HepG2 (cell line): ENCODE results near the gene SNAP47. TPM values are rescaled to one million over a fixed set of nuclear protein-coding genes. Genes with fewer than 3 reads are reported as not detected.

Source experiments
- ATAC-seq: fragments of 200-7000 bp; cut with Tn5 transposase; 3 replicates; pipeline ENCODE4 v1.9.1; 2020; ENCODE audit warnings: mild to moderate bottlenecking, moderate library complexity
- BruUV-seq: library from RNA; stranded (reverse); fragments of 400-500 nt; replicated peaks from 2 replicates; lab custom pipeline; 2021; lab: Mats Ljungman, UMichigan
- CTCF ChIA-PET: fragments of 300-600 bp; formaldehyde crosslinking; extraction: SDS; loops from one replicate; lab custom pipeline; 2021; ENCODE audit warnings: low total read pairs, inconsistent platforms, low intra/inter-chr PET ratio; lab: Yijun Ruan, JAX
- POLR2A ChIA-PET: fragments of 350-600 bp; sonication (Branson Sonifier 250); formaldehyde crosslinking; loops from one replicate; lab custom pipeline; 2020; ENCODE audit warnings: antibody characterized with exemption, inconsistent platforms; lab: Yijun Ruan, JAX
- DNase-seq: peaks from one replicate; pipeline ENCODE4 v3.0.0-alpha.2; 2015; ENCODE audit warnings: low spot score
- FAIRE-seq: peaks from 3 replicates; lab custom pipeline; 2011; peaks lifted over from hg19 to GRCh38; lab: Jason Lieb, UNC
- H2AFZ ChIP-seq: one replicate; pipeline ENCODE4 v1.6.1; 2011; ENCODE audit warnings: low read length, inconsistent platforms
- H3K27ac ChIP-seq: fragments of 300-600 bp; 3 replicates; pipeline ENCODE4 v1.8.0; 2011; ENCODE audit warnings: mixed run types, mild to moderate bottlenecking, mixed read lengths, low read length, inconsistent platforms; ENCODE audit not compliant: insufficient read depth; ENCODE audit errors: extremely low read length
- H3K27me3 ChIP-seq, 2 experiments: fragments of 200-600 bp in 1 of 2; 2 replicates in 1 of 2; 3 replicates in 1 of 2; pipeline versions ENCODE4 v1.6.0 to v1.8.0; 2011; ENCODE audit warnings: low read length in 2 of 2, mild to moderate bottlenecking in 2 of 2, moderate library complexity in 2 of 2, inconsistent platforms in 1 of 2; ENCODE audit not compliant: insufficient read depth in 2 of 2, control insufficient read depth in 1 of 2
- H3K36me3 ChIP-seq, 2 experiments: fragments of 200-600 bp in 1 of 2; replicated peaks in 1 of 2; 2 replicates in 1 of 2; 3 replicates in 1 of 2; pipeline versions ENCODE4 v1.5.1 to v1.8.0; 2011; ENCODE audit warnings: low read length in 2 of 2, inconsistent platforms in 1 of 2; ENCODE audit not compliant: insufficient read depth in 2 of 2, control insufficient read depth in 1 of 2
- H3K4me1 ChIP-seq: 2 replicates; pipeline ENCODE4 v1.5.1; 2012; ENCODE audit warnings: low read length, inconsistent platforms; ENCODE audit not compliant: insufficient read depth
- H3K4me2 ChIP-seq: 2 replicates; pipeline ENCODE4 v1.6.0; 2011; ENCODE audit warnings: low read depth, low read length, inconsistent platforms
- H3K4me3 ChIP-seq, 3 experiments: fragments of 200-600 bp in 1 of 3; sonication (generic), shearing (Covaris generic) in 1 of 3; replicated peaks in 1 of 3; 2 replicates each; pipeline ENCODE4 v1.5.1; 2011 to 2016; ENCODE audit warnings: low read length in 3 of 3, inconsistent platforms in 2 of 3, low read depth in 2 of 3, mild to moderate bottlenecking in 2 of 3, control low read depth in 1 of 3, mixed read lengths in 1 of 3; ENCODE audit not compliant: insufficient read depth in 1 of 3
- H3K79me2 ChIP-seq: one replicate; pipeline ENCODE4 v1.6.1; 2011; ENCODE audit warnings: low read length, inconsistent platforms; ENCODE audit not compliant: insufficient read depth
- H3K9ac ChIP-seq: 2 replicates; pipeline ENCODE4 v1.6.0; 2011; ENCODE audit warnings: mild to moderate bottlenecking, low read depth, low read length, inconsistent platforms; ENCODE audit not compliant: insufficient read depth
- H3K9me3 ChIP-seq: 2 replicates; pipeline ENCODE4 v1.5.1; 2012; ENCODE audit warnings: mild to moderate bottlenecking, low read length
- H4K20me1 ChIP-seq: 2 replicates; pipeline ENCODE4 v1.6.0; 2011; ENCODE audit warnings: inconsistent platforms, mild to moderate bottlenecking, low read length, moderate library complexity; ENCODE audit not compliant: insufficient read depth
- HMGXB3 ChIP-seq: sonication (generic); formaldehyde crosslinking; IDR thresholded peaks from 2 replicates; pipeline ENCODE4 v1.4.0; 2020; ENCODE audit warnings: missing genetic modification reagents, borderline replicate concordance
- HNRNPL ChIP-seq: fragments of 200-400 bp; formaldehyde crosslinking; IDR thresholded peaks from 2 replicates; pipeline ENCODE4 v1.6.1; 2017; ENCODE audit warnings: mild to moderate bottlenecking, low read depth, low read length
- RXRA ChIP-seq: sonication (generic); formaldehyde crosslinking; IDR thresholded peaks from 2 replicates; pipeline ENCODE4 v1.5.1; 2020; ENCODE audit warnings: missing genetic modification reagents
- STAT6 ChIP-seq: sonication (generic); formaldehyde crosslinking; IDR thresholded peaks from 2 replicates; pipeline ENCODE4 v1.4.0; 2020; ENCODE audit warnings: missing genetic modification reagents, mild to moderate bottlenecking, borderline replicate concordance
- TEAD2 ChIP-seq: sonication (generic); formaldehyde crosslinking; IDR thresholded peaks from 2 replicates; pipeline ENCODE4 v1.9.0; 2021; ENCODE audit warnings: missing genetic modification reagents
- ZNF275 ChIP-seq: sonication (generic); formaldehyde crosslinking; IDR thresholded peaks from 2 replicates; pipeline ENCODE4 v1.8.0; 2022; ENCODE audit warnings: missing genetic modification reagents, mild to moderate bottlenecking, inconsistent platforms, borderline replicate concordance
- ZNF781 ChIP-seq: sonication (generic); formaldehyde crosslinking; IDR thresholded peaks from 2 replicates; pipeline ENCODE4 v1.5.1; 2020; ENCODE audit warnings: borderline replicate concordance, mild to moderate bottlenecking, missing genetic modification reagents; ENCODE audit errors: not compliant biosample characterization
- WGBS: methylation state at CpG from one replicate; pipeline ENCODE4 v1.1.6; 2017; ENCODE audit warnings: low lambda C conversion rate; 5-methylcytosine and 5-hydroxymethylcytosine counted together
- in situ Hi-C: cut with HindIII; loops from 2 replicates; pipeline ENCODE4 v1.10.0; 2017; ENCODE audit warnings: low pct_unique_long_range_greater_than_20kb; ENCODE audit not compliant: extremely low pct_ligation_motif_present
- intact Hi-C: fragments of 100-400 bp; cut with micrococcal nuclease; formaldehyde crosslinking; loops from one replicate; pipeline ENCODE4 v1.10.0; 2022; ENCODE audit not compliant: unreplicated experiment
- polyA plus RNA-seq, 8 experiments: library from polyadenylated mRNA; depleted of rRNA in 3 of 8; stranded (reverse) in 7 of 8; unstranded in 1 of 8; fragments of >200 nt; fragmentation: Illumina TruSeq in 4 of 8; extraction: Trizol in 4 of 8; gene quantifications; 2 replicates each; pipeline versions ENCODE4 v1.2.1 to v1.2.3, GENCODE V29; 2011 to 2016; ENCODE audit warnings: low read depth in 4 of 8, missing spikeins in 1 of 8, mixed read lengths in 1 of 8; ENCODE audit not compliant: insufficient read depth in 1 of 8
- total RNA-seq, 5 experiments: library from RNA; depleted of rRNA; stranded (reverse); fragments of >200 nt; fragmentation: Illumina TruSeq; extraction: Trizol; gene quantifications; 2 replicates each; pipeline ENCODE4 v1.2.3, GENCODE V29; 2016; ENCODE audit warnings: low read depth in 1 of 5

The SNAP47 gene
- total and polyA plus RNA-seq, 2 of the 13 experiments (the other 11 are each of a cell fraction or from before 2014, with no cell fraction given) = 13.6 to 25.1 TPM

- 39% methylated on average over 10 of the region's 23 CpGs for WGBS
- no peaks in the 10 kb centered on the region for H3K36me3 ChIP-seq
- peak overlapping the region; percentile 70 for H3K4me2 ChIP-seq
- ChIA-PET CTCF (no interaction called here), POLR2A (no interaction called here)
- peaks cover 24% of the 10 kb centered on the region for H3K4me1 ChIP-seq
- H2AFZ ChIP-seq = no peak overlapping the region
- ATAC-seq = peak; percentile 6; the same call in 2 of the 3 replicates
- no peak for FAIRE-seq
- TF ChIP-seq TEAD2 (CRISPR knock-in tag) (no peak), HNRNPL (0 out of 2 replicates have a peak, but pooled peaks have one; percentile 28)
- no peak for DNase-seq
- H3K79me2 ChIP-seq = no peaks in the 10 kb centered on the region
- peak overlapping the region in 2 of 3 experiments; percentile 53 to 72; a peak in 3 of 6 replicates for H3K4me3 ChIP-seq
- in situ Hi-C loops (no loop called here), intact Hi-C loops (no loop called here)
- H3K9me3 ChIP-seq = no peaks in the 10 kb centered on the region
- no peak overlapping the region for H3K27ac ChIP-seq
- no peaks in the 10 kb centered on the region for H4K20me1 ChIP-seq
- peaks cover 10 to 54% of the 10 kb centered on the region in 2 experiments; a peak in 4 of 5 replicates for H3K27me3 ChIP-seq
- H3K9ac ChIP-seq = no peak overlapping the region
- no TSS peak for BruUV-seq
Measured at GRCh38 chr1:227789084-227790033, 54.1 kb downstream of the SNAP47 start.

- in situ Hi-C loops (no loop called here), intact Hi-C loops (no loop called here)
- H3K4me3 ChIP-seq = no peak overlapping the region
- no peak for DNase-seq
- H3K4me1 ChIP-seq = peaks cover 24% of the 10 kb centered on the region
- 36% methylated on average over 2 of the region's 2 CpGs for WGBS
- no peak for ATAC-seq
- BruUV-seq = no TSS peak
- no peak overlapping the region for H3K9ac ChIP-seq
- H3K4me2 ChIP-seq = no peak overlapping the region
- H3K27me3 ChIP-seq = peaks cover 10 to 54% of the 10 kb centered on the region in 2 experiments; a peak in 4 of 5 replicates
- no peaks in the 10 kb centered on the region for H3K79me2 ChIP-seq
- H4K20me1 ChIP-seq = no peaks in the 10 kb centered on the region
- ChIA-PET POLR2A (no interaction called here), CTCF (no interaction called here)
- no peak for FAIRE-seq
- no peaks in the 10 kb centered on the region for H3K36me3 ChIP-seq
- H3K9me3 ChIP-seq = no peaks in the 10 kb centered on the region
- no peak overlapping the region for H2AFZ ChIP-seq
- H3K27ac ChIP-seq = no peak overlapping the region
- TF ChIP-seq RXRA (CRISPR knock-in tag) (no peak), ZNF781 (CRISPR knock-in tag) (no peak), STAT6 (CRISPR knock-in tag) (no peak), HMGXB3 (CRISPR knock-in tag) (no peak), ZNF275 (CRISPR knock-in tag) (no peak)
Measured at GRCh38 chr1:227790034-227790400, 54.8 kb downstream of the SNAP47 start.
